Glutamatergic neuron (in vitro differentiated cells): Measurements from ENCODE around the gene HTR3E. TPM values are rescaled to one million over a fixed set of nuclear protein-coding genes. Genes with fewer than 3 reads are reported as not detected.

ENCODE experiments used
- DNase-seq: peaks from one replicate; pipeline ENCODE4 v3.0.0; 2022
- H3K27ac Mint-ChIP-seq: one replicate; pipeline ENCODE4 v1.8.0; 2020; ENCODE audit warnings: mild to moderate bottlenecking, mixed read lengths, inconsistent platforms; ENCODE audit not compliant: unreplicated experiment
- H3K27me3 Mint-ChIP-seq: one replicate; pipeline ENCODE4 v1.8.0; 2020; ENCODE audit warnings: mild to moderate bottlenecking, moderate library complexity, mixed read lengths, inconsistent platforms; ENCODE audit not compliant: unreplicated experiment
- H3K36me3 Mint-ChIP-seq: one replicate; pipeline ENCODE4 v1.8.0; 2020; ENCODE audit warnings: mild to moderate bottlenecking, mixed read lengths, inconsistent platforms; ENCODE audit not compliant: unreplicated experiment
- H3K4me1 Mint-ChIP-seq: one replicate; pipeline ENCODE4 v1.8.0; 2020; ENCODE audit warnings: mild to moderate bottlenecking, low read depth, mixed read lengths, inconsistent platforms; ENCODE audit not compliant: unreplicated experiment
- H3K4me3 Mint-ChIP-seq: one replicate; pipeline ENCODE4 v1.8.0; 2020; ENCODE audit warnings: mild to moderate bottlenecking, mixed read lengths, inconsistent platforms; ENCODE audit not compliant: unreplicated experiment
- H3K9me3 Mint-ChIP-seq: one replicate; pipeline ENCODE4 v1.8.0; 2020; ENCODE audit warnings: mild to moderate bottlenecking, moderate library complexity, mixed read lengths, inconsistent platforms; ENCODE audit not compliant: unreplicated experiment
- total RNA-seq: library from RNA; stranded (reverse); fragmentation: NEBNext Ultra II Directional; extraction: Animal tissue kit (Norgen Biotek cat#: 25700); gene quantifications from one replicate; pipeline ENCODE4 v1.2.1, GENCODE V29; 2021; ENCODE audit not compliant: unreplicated experiment
- TF ChIP-seq, protein P1 (sequence below): fragments of 200-600 bp; sonication (generic); IDR thresholded peaks from one replicate; pipeline ENCODE4 v1.5.0; 2021; ENCODE audit not compliant: partially characterized antibody, unreplicated experiment

Gene HTR3E
- total RNA-seq, 1 donor from 2014 or later: not detected

DNA sequence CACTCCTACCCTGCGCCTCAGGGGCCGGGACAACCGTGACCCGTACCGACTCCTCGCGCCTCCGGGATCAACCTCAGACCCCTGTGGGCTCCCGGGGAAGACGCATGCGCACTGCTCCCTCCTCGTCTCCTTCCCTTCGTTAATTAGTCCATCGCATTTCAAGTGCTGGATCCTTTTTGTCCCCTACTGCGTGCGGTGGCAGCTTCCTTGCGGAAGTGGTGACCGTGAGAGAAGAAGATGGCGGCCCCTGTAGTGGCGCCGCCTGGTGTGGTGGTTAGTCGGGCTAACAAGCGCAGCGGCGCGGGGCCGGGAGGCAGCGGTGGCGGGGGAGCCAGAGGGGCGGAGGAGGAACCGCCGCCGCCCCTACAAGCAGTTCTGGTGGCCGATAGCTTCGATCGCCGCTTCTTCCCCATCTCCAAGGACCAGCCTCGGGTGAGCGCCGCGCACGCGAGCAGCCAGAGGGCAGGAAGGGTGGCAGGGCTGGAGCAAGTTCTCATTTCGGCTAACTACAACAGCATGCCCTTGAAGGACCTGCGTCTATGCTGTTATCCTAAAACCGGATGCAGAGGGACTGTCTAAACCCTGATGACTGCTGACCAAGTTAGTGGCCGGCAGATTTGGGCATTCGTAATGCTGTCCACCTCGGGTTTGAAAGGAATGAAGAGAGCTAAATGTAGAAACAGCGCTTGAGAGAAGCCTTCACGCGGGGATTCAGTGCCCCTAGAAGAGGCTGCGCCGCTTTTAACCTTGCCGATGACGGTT, 38.5 kb downstream of the HTR3E start, which contains the start of gene EIF2B5:
TSS of gene EIF2B5 (plus strand) at position 210 of the 762 bp plus-strand sequence. CDS start at position 238, 28 bp downstream.
- DNase-seq: peak; percentile 97
- peak within 1 kb of the TSS; percentile 94 for H3K4me3 Mint-ChIP-seq
- TF ChIP-seq, protein P1, sequence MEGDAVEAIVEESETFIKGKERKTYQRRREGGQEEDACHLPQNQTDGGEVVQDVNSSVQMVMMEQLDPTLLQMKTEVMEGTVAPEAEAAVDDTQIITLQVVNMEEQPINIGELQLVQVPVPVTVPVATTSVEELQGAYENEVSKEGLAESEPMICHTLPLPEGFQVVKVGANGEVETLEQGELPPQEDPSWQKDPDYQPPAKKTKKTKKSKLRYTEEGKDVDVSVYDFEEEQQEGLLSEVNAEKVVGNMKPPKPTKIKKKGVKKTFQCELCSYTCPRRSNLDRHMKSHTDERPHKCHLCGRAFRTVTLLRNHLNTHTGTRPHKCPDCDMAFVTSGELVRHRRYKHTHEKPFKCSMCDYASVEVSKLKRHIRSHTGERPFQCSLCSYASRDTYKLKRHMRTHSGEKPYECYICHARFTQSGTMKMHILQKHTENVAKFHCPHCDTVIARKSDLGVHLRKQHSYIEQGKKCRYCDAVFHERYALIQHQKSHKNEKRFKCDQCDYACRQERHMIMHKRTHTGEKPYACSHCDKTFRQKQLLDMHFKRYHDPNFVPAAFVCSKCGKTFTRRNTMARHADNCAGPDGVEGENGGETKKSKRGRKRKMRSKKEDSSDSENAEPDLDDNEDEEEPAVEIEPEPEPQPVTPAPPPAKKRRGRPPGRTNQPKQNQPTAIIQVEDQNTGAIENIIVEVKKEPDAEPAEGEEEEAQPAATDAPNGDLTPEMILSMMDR: no peak
- peak within 1 kb of the TSS; percentile 89 for H3K27ac Mint-ChIP-seq
- H3K4me1 Mint-ChIP-seq: peaks cover 9% of the 10 kb centered on the region
- H3K27me3 Mint-ChIP-seq: no peaks in the 10 kb centered on the region
- peaks cover 8% of the 10 kb centered on the region for H3K9me3 Mint-ChIP-seq
- no peaks in the 10 kb centered on the region for H3K36me3 Mint-ChIP-seq

DNA sequence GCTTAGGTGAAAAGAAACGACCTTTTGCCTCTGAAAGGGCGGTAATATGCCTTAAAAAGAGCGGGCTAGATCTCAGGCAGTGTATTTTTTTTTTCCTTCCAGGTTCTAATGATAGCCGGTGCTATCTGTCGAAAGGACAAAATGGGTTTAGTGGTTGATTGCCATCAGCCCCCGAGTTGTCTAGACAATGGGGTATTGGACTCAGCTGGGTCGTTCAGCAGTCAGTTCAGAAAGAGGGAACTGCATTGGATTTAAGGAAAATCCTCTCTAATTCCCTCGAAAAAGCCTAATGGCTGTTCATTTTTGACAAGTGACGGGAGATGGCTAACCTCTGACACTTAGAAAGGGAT, 39.0 kb downstream of the HTR3E start:
- H3K27me3 Mint-ChIP-seq: no peaks in the 10 kb centered on the region

DNA sequence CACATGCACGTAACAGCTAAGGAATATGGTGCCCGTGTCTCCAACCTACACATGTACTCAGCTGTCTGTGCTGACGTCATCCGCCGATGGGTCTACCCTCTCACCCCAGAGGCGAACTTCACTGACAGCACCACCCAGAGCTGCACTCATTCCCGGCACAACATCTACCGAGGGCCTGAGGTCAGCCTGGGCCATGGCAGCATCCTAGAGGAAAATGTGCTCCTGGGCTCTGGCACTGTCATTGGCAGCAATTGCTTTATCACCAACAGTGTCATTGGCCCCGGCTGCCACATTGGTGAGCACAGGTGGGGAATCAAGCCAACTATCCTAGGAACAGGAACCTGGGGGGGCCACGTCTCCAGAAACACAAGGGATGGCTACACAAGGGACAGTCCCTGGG, 43.6 kb downstream of the HTR3E start:
- peaks cover 9% of the 10 kb centered on the region for H3K4me1 Mint-ChIP-seq
- peaks cover 2% of the 10 kb centered on the region for H3K27me3 Mint-ChIP-seq
- TF ChIP-seq, protein P1: no peak
- H3K27ac Mint-ChIP-seq: no peak overlapping the region
- H3K36me3 Mint-ChIP-seq: no peaks in the 10 kb centered on the region
- no peak overlapping the region for H3K4me3 Mint-ChIP-seq
- DNase-seq: no peak
- peaks cover 4% of the 10 kb centered on the region for H3K9me3 Mint-ChIP-seq

More for the DNA sequence above, 39.0 kb downstream of the HTR3E start:
- peaks cover 9% of the 10 kb centered on the region for H3K4me1 Mint-ChIP-seq
- DNase-seq: no peak
- H3K27ac Mint-ChIP-seq: peak overlapping the region; percentile 89
- H3K4me3 Mint-ChIP-seq: peak overlapping the region; percentile 94
- no peaks in the 10 kb centered on the region for H3K36me3 Mint-ChIP-seq
- peaks cover 8% of the 10 kb centered on the region for H3K9me3 Mint-ChIP-seq
- TF ChIP-seq, protein P1: no peak

DNA sequence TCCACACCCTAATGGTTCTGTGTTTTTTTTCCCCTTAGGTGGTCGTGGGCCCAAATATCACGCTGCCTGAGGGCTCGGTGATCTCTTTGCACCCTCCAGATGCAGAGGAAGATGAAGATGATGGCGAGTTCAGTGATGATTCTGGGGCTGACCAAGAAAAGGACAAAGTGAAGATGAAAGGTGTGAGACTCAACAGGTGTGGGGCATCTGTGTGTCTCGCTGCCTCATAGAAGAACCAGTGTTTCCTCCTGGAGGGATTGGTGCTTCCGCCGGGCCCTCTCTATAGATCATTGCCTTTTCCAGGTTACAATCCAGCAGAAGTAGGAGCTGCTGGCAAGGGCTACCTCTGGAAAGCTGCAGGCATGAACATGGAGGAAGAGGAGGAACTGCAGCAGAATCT, 45.3 kb downstream of the HTR3E start:
- Mint-ChIP-seq H3K36me3 (no peaks in the 10 kb centered on the region), H3K27ac (no peak overlapping the region), H3K27me3 (peaks cover 2% of the 10 kb centered on the region), H3K4me1 (peaks cover 4% of the 10 kb centered on the region), H3K4me3 (no peak overlapping the region), H3K9me3 (peaks cover 2% of the 10 kb centered on the region)
- TF ChIP-seq, protein P1: no peak
- no peak for DNase-seq

DNA sequence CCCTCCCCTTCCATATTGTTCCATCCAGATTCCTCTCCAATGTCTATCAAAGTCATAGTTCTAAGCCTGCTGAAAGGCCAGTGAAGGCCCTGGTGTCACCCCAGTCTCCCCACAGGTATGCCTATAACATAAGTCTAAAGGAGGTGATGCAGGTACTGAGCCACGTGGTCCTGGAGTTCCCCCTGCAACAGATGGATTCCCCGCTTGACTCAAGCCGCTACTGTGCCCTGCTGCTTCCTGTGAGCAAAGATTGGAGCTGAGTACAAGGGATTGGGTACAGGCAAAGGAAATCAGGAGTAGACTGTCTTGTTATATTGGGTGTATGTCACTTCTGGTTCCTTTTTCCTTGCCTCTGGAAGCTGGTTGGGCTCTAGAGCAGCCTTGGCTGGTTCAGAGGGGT, 46.5 kb downstream of the HTR3E start:
- H3K4me1 Mint-ChIP-seq: peaks cover 2% of the 10 kb centered on the region
- H3K27me3 Mint-ChIP-seq: peaks cover 2% of the 10 kb centered on the region
- H3K9me3 Mint-ChIP-seq: peaks cover 2% of the 10 kb centered on the region
- TF ChIP-seq, protein P1: no peak
- H3K36me3 Mint-ChIP-seq: no peaks in the 10 kb centered on the region
- H3K4me3 Mint-ChIP-seq: no peak overlapping the region
- no peak overlapping the region for H3K27ac Mint-ChIP-seq
- DNase-seq: no peak
